Spleen (tissue), 11 donors: ENCODE data around the gene USP20. TPM values are rescaled to one million over a fixed set of nuclear protein-coding genes. Genes with fewer than 3 reads are reported as not detected.

Experiments used
- DNase-seq: peaks from one replicate; pipeline ENCODE4 v3.0.0-alpha.2; 2020
- H3K27ac ChIP-seq, 8 donors: fragments of 200-600 bp; sonication (generic) in 7 of 8; 1 replicate in 4 of 8; 2 replicates in 4 of 8; pipeline versions ENCODE4 v1.5.0 to v1.8.0; 2016 to 2021; ENCODE audit warnings: inconsistent platforms in 4 of 8, mild to moderate bottlenecking in 4 of 8, moderate library complexity in 1 of 8
- H3K27me3 ChIP-seq, 7 donors: fragments of 200-600 bp; sonication (generic) in 6 of 7; replicated peaks in 1 of 7; 1 replicate in 4 of 7; 2 replicates in 3 of 7; pipeline versions ENCODE4 v1.5.0 to v1.8.0; 2016 to 2021; ENCODE audit warnings: inconsistent platforms in 3 of 7, mild to moderate bottlenecking in 1 of 7
- H3K36me3 ChIP-seq, 6 donors: fragments of 200-600 bp; sonication (generic) in 5 of 6; 1 replicate in 4 of 6; 2 replicates in 2 of 6; pipeline versions ENCODE4 v1.5.0 to v1.8.0; 2016 to 2021; ENCODE audit warnings: inconsistent platforms in 2 of 6
- H3K4me1 ChIP-seq, 6 donors: fragments of 200-600 bp; sonication (generic) in 5 of 6; 1 replicate in 3 of 6; 2 replicates in 3 of 6; pipeline versions ENCODE4 v1.5.0 to v1.8.0; 2016 to 2021; ENCODE audit warnings: inconsistent platforms in 3 of 6
- H3K4me3 ChIP-seq, 8 donors: fragments of 200-600 bp; sonication (generic) in 7 of 8; 1 replicate in 4 of 8; 2 replicates in 4 of 8; pipeline versions ENCODE4 v1.5.0 to v1.8.0; 2016 to 2021; ENCODE audit warnings: inconsistent platforms in 4 of 8, mild to moderate bottlenecking in 4 of 8, moderate library complexity in 2 of 8
- H3K9me3 ChIP-seq, 8 donors: fragments of 200-600 bp; sonication (generic) in 7 of 8; 1 replicate in 4 of 8; 2 replicates in 4 of 8; pipeline versions ENCODE4 v1.5.0 to v1.8.0; 2016 to 2021; ENCODE audit warnings: inconsistent platforms in 4 of 8
- CTCF ChIP-seq, 11 experiments: fragments of 200-600 bp in 7 of 11; fragments of 450-650 bp in 4 of 11; sonication (generic) in 4 of 11; IDR thresholded peaks in 8 of 11; conservative IDR thresholded peaks in 3 of 11; 1 replicate in 7 of 11; 2 replicates in 4 of 11; pipeline versions ENCODE4 v1.4.0 to v1.8.0; 2016 to 2021; ENCODE audit warnings: antibody characterized with exemption in 11 of 11, inconsistent platforms in 4 of 11, mild to moderate bottlenecking in 1 of 11
- POLR2A ChIP-seq, 3 donors: fragments of 450-650 bp; IDR thresholded peaks; one replicate each; pipeline ENCODE4 v1.5.1; 2017; ENCODE audit warnings: antibody characterized with exemption in 3 of 3, mild to moderate bottlenecking in 1 of 3
- POLR2AphosphoS5 ChIP-seq, 3 donors: sonication (generic); formaldehyde crosslinking; IDR thresholded peaks; one replicate each; pipeline ENCODE4 v1.5.1; 2017; ENCODE audit warnings: antibody characterized with exemption in 3 of 3
- WGBS, 5 donors: extraction: QIAGEN DNeasy Blood & Tissue Kit in 3 of 5; methylation state at CpG; one replicate each; pipeline versions ENCODE4 v1.1.5 to v1.1.7; 2013 to 2018; 5-methylcytosine and 5-hydroxymethylcytosine counted together
- intact Hi-C: fragments of 100-400 bp; cut with DNase I; formaldehyde crosslinking; loops from one replicate; pipeline ENCODE4 v1.15.0; 2023; ENCODE audit warnings: low total_unique reads
- polyA plus RNA-seq, 3 donors: library from polyadenylated mRNA; stranded (reverse); fragments of 200-250 nt; gene quantifications; one replicate each; pipeline ENCODE4 v1.2.1, GENCODE V29; 2013
- total RNA-seq, 7 donors: library from RNA; depleted of rRNA in 3 of 7; stranded (reverse); fragments of >200 nt in 3 of 7; fragmentation: NEBNext Ultra II Directional in 4 of 7; extraction: Animal tissue kit (Norgen Biotek cat#: 25700) in 4 of 7; gene quantifications; one replicate each; pipeline versions ENCODE4 v1.1.0 to v1.2.1, GENCODE V29; 2016 to 2021
- donor health status: healthy with polysubstance abuse.
- donor health status: DM: no; HTN: no; CAD: no; lungs with moderate emphysema.
- donor health status: DM: no; HTN: no; CAD: no.
- donor health status: Bipolar disorder and iron deficiency.
- donor health status: healthy.
- donor health status: DM: no; HTN: no; CAD: no.
- donor health status: DM: yes; HTN: yes; CAD: no.

USP20 gene
- total and polyA plus RNA-seq, 10 donors: 29.7 to 83.7 (median 41.3) TPM

GRCh38 chr9:129841071-129841470, 5.8 kb downstream of the USP20 start:
- peaks cover 0 to 36% (median 0%) of the 10 kb centered on the region in 6 donors for H3K36me3 ChIP-seq
- no peak overlapping the region for H3K27ac ChIP-seq
- WGBS, 5 donors: 83 to 89% (median 86%) methylated on average over 4 of the region's 4 CpGs
- no peak overlapping the region for H3K4me3 ChIP-seq
- H3K27me3 ChIP-seq: no peaks in the 10 kb centered on the region
- intact Hi-C loops: no loop called here
- TF ChIP-seq CTCF (IDR thresholded peaks at IDR 0.05 in 8 of 11, conservative IDR thresholded peaks at IDR 0.05 in 3 of 11) (no peak), POLR2A (IDR thresholded peaks at IDR 0.05) (no peak)
- H3K4me1 ChIP-seq: peaks cover 15 to 67% (median 51%) of the 10 kb centered on the region in 6 donors
- no peak for DNase-seq
- H3K9me3 ChIP-seq: no peaks in the 10 kb centered on the region

- DNase-seq: no peak
- intact Hi-C loops: no loop called here
- Histone ChIP-seq H3K27ac (peak overlapping the region in 4 of 8 donors; percentile 35 to 59 (median 46)), H3K36me3 (peaks cover 3 to 43% (median 7%) of the 10 kb centered on the region in 6 donors), H3K9me3 (no peaks in the 10 kb centered on the region), H3K27me3 (no peaks in the 10 kb centered on the region), H3K4me1 (peaks cover 0 to 50% (median 14%) of the 10 kb centered on the region in 6 donors), H3K4me3 (no peak overlapping the region)
- TF ChIP-seq POLR2A (IDR thresholded peaks at IDR 0.05): no peak
- TF ChIP-seq CTCF (IDR thresholded peaks at IDR 0.05 in 8 of 11, conservative IDR thresholded peaks at IDR 0.05 in 3 of 11): no peak
- 35 to 50% (median 39%) methylated on average over 2 of the region's 2 CpGs for WGBS, 5 donors
These were observed 10.1 kb downstream of the USP20 start for GRCh38 chr9:129845373-129845772.

GRCh38 chr9:129848712-129849441, 13.6 kb downstream of the USP20 start:
- intact Hi-C loops: no loop called here
- H3K27ac ChIP-seq: no peak overlapping the region

More at GRCh38 chr9:129848712-129849441, 13.6 kb downstream of the USP20 start:
- peaks cover 4 to 55% (median 39%) of the 10 kb centered on the region in 6 donors for H3K36me3 ChIP-seq
- H3K9me3 ChIP-seq: no peaks in the 10 kb centered on the region
- H3K4me3 ChIP-seq: no peak overlapping the region
- no peaks in the 10 kb centered on the region for H3K27me3 ChIP-seq
- no peak for TF ChIP-seq CTCF (IDR thresholded peaks at IDR 0.05 in 8 of 11, conservative IDR thresholded peaks at IDR 0.05 in 3 of 11)
- TF ChIP-seq POLR2AphosphoS5 (IDR thresholded peaks at IDR 0.05): no peak
- no peak for TF ChIP-seq POLR2A (IDR thresholded peaks at IDR 0.05)
- H3K4me1 ChIP-seq: peaks cover 0 to 54% (median 14%) of the 10 kb centered on the region in 6 donors
- DNase-seq: no peak
- 66 to 77% (median 73%) methylated on average over 4 of the region's 4 CpGs for WGBS, 5 donors
